Astrocyte (in vitro differentiated cells and primary cell): ENCODE results near the gene MYOM3. TPM values are rescaled to one million over a fixed set of nuclear protein-coding genes. Genes with fewer than 3 reads are reported as not detected.

Experiments
- DNase-seq: peaks from one replicate; pipeline ENCODE4 v3.0.0-alpha.2; 2010; ENCODE audit warnings: low read depth
- FAIRE-seq: peaks from 2 replicates; lab custom pipeline; 2011; peaks lifted over from hg19 to GRCh38; lab: Jason Lieb, UNC
- H2AFZ ChIP-seq: 2 replicates; pipeline ENCODE4 v1.6.0; 2012; ENCODE audit warnings: low read depth, low read length, inconsistent platforms
- H3K27ac ChIP-seq: 2 replicates; pipeline ENCODE4 v1.5.1; 2011; ENCODE audit warnings: low read depth, low read length, inconsistent platforms
- H3K27me3 ChIP-seq: 2 replicates; pipeline ENCODE4 v1.6.0; 2011; ENCODE audit warnings: low read length, inconsistent platforms; ENCODE audit not compliant: insufficient read depth
- H3K36me3 ChIP-seq: 2 replicates; pipeline ENCODE4 v1.5.1; 2011; ENCODE audit warnings: low read length, inconsistent platforms; ENCODE audit not compliant: insufficient read depth
- H3K4me1 ChIP-seq: 2 replicates; pipeline ENCODE4 v1.5.1; 2011; ENCODE audit warnings: low read length, inconsistent platforms; ENCODE audit not compliant: insufficient read depth
- H3K4me2 ChIP-seq: 2 replicates; pipeline ENCODE4 v1.6.0; 2012; ENCODE audit warnings: low read length, inconsistent platforms
- H3K4me3 ChIP-seq: 2 replicates; pipeline ENCODE4 v1.5.1; 2011; ENCODE audit warnings: low read depth, mild to moderate bottlenecking, low read length, inconsistent platforms; ENCODE audit not compliant: insufficient read depth
- H3K79me2 ChIP-seq: 2 replicates; pipeline ENCODE4 v1.6.0; 2012; ENCODE audit warnings: mild to moderate bottlenecking, low read length, inconsistent platforms; ENCODE audit not compliant: insufficient read depth
- H3K9ac ChIP-seq: 2 replicates; pipeline ENCODE4 v1.6.0; 2012; ENCODE audit warnings: mild to moderate bottlenecking, low read length, inconsistent platforms
- H3K9me3 ChIP-seq: 2 replicates; pipeline ENCODE4 v1.5.1; 2012; ENCODE audit warnings: low read depth, mild to moderate bottlenecking, low read length, inconsistent platforms; ENCODE audit not compliant: insufficient read depth
- H4K20me1 ChIP-seq: 2 replicates; pipeline ENCODE4 v1.6.0; 2012; ENCODE audit warnings: low read length, inconsistent platforms; ENCODE audit not compliant: insufficient read depth
- H3K27ac Mint-ChIP-seq: one replicate; pipeline ENCODE4 v1.8.0; 2021; ENCODE audit warnings: mild to moderate bottlenecking, mixed read lengths; ENCODE audit not compliant: unreplicated experiment
- H3K27me3 Mint-ChIP-seq: one replicate; pipeline ENCODE4 v1.8.0; 2021; ENCODE audit warnings: low read depth, mixed read lengths; ENCODE audit not compliant: unreplicated experiment
- H3K36me3 Mint-ChIP-seq: one replicate; pipeline ENCODE4 v1.8.0; 2021; ENCODE audit warnings: low read depth, mixed read lengths; ENCODE audit not compliant: unreplicated experiment
- H3K4me1 Mint-ChIP-seq: one replicate; pipeline ENCODE4 v1.8.0; 2021; ENCODE audit warnings: low read depth, mixed read lengths; ENCODE audit not compliant: unreplicated experiment
- H3K4me3 Mint-ChIP-seq: one replicate; pipeline ENCODE4 v1.8.0; 2021; ENCODE audit warnings: mild to moderate bottlenecking, moderate library complexity, mixed read lengths; ENCODE audit not compliant: unreplicated experiment
- H3K9me3 Mint-ChIP-seq: one replicate; pipeline ENCODE4 v1.8.0; 2021; ENCODE audit warnings: mild to moderate bottlenecking, mixed read lengths; ENCODE audit not compliant: unreplicated experiment
- EZH2 ChIP-seq: IDR thresholded peaks from 2 replicates; pipeline ENCODE4 v1.6.1; 2012; ENCODE audit warnings: mild to moderate bottlenecking, low read length, inconsistent platforms; ENCODE audit not compliant: insufficient read depth
- total RNA-seq: library from RNA; stranded (reverse); gene quantifications from 2 replicates; pipeline ENCODE4 v1.2.1, GENCODE V29; 2021
- TF ChIP-seq, protein P1 (sequence below): IDR thresholded peaks from 2 replicates; pipeline ENCODE4 v1.5.1; 2011; ENCODE audit warnings: low read depth, mild to moderate bottlenecking, inconsistent platforms, low read length, moderate library complexity; ENCODE audit not compliant: insufficient read depth

Gene MYOM3
- total RNA-seq, 1 donor from 2014 or later, result 1.0 TPM

DNA sequence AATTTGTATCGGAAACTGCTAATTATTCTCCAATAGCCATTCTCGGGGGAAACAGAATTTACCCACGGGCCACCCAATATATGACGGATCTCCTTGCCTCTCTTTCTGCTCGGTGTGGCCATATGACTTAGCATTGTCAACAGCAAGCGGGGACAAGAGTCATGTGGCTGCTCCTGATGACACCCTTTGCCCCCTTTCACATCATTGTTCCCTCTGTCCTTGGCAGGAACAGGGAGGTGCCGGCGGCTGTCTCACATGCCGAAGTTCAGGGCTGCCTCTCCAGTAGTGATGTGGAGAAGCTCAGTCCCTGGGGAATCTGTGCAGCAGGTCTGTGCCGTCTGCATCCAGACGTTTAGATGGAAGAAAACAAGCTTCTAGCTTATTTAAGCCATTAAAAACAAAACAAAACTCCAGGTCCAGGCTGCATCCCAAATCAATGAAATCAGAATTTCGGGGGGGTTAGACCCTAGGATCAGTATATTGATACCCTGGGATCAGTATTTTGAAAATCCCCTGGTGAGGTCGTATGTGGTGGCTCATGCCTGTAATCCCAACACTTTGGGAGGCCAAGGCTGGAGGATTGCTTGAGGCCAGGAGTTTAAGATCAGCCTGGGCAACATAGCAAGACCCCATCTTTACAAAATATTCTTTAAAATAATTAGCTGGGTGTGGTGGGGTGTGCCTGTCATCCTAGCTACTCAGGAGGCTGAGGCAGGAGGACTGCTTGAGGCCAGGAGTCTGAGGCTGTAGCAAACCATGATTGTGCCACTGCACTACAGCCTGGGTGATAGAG is 10.8 kb downstream of the MYOM3 start:
- Histone ChIP-seq H3K9ac (no peak overlapping the region), H3K4me3 (no peak overlapping the region), H3K36me3 (no peaks in the 10 kb centered on the region), H3K27me3 (peaks cover 2% of the 10 kb centered on the region), H3K79me2 (no peaks in the 10 kb centered on the region), H3K27ac (no peak overlapping the region), H4K20me1 (no peaks in the 10 kb centered on the region), H3K9me3 (no peaks in the 10 kb centered on the region), H3K4me1 (no peaks in the 10 kb centered on the region), H2AFZ (no peak overlapping the region), H3K4me2 (no peak overlapping the region)
- no peaks in the 10 kb centered on the region for H3K4me1 Mint-ChIP-seq
- H3K36me3 Mint-ChIP-seq, result no peaks in the 10 kb centered on the region
- FAIRE-seq (no peak), DNase-seq (no peak)
- no peak overlapping the region for H3K27ac Mint-ChIP-seq
- H3K4me3 Mint-ChIP-seq, result no peak overlapping the region
- peaks cover 21% of the 10 kb centered on the region for H3K27me3 Mint-ChIP-seq
- no peaks in the 10 kb centered on the region for H3K9me3 Mint-ChIP-seq
- TF ChIP-seq, protein P1, sequence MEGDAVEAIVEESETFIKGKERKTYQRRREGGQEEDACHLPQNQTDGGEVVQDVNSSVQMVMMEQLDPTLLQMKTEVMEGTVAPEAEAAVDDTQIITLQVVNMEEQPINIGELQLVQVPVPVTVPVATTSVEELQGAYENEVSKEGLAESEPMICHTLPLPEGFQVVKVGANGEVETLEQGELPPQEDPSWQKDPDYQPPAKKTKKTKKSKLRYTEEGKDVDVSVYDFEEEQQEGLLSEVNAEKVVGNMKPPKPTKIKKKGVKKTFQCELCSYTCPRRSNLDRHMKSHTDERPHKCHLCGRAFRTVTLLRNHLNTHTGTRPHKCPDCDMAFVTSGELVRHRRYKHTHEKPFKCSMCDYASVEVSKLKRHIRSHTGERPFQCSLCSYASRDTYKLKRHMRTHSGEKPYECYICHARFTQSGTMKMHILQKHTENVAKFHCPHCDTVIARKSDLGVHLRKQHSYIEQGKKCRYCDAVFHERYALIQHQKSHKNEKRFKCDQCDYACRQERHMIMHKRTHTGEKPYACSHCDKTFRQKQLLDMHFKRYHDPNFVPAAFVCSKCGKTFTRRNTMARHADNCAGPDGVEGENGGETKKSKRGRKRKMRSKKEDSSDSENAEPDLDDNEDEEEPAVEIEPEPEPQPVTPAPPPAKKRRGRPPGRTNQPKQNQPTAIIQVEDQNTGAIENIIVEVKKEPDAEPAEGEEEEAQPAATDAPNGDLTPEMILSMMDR, result no peak
- no peak for TF ChIP-seq EZH2

DNA sequence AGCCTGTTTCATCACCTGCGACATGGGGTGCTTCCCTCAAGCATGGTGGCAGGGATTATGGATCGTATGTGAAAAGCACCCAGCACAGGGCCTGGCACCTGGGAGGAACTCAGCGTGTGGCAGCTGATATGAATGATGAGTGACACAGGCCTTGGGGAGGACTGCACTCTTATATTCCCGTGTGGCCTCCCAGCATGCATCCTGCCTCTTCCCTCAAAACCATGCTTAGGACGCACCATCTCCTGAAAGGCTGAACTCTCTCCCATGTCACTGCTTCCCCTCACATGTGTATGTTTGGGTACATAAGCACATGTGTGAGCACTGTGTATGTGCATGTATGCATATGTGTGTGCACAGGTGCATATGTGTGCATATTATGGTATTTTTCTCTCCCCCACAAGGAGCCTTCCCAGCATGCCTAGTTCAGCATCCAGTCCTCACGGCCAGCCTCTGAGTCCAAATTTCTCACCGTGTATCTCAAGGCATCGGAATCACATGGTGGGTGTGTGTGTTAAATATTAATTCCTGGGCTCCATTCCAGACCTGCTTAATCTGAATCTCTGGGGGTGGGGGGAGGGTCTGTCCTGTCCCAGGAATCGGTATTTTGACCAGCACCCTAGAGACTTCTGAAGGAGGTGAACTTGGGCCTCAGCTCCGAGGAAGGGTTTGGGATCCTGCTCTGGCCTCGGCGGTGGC is 12.8 kb downstream of the MYOM3 start:
- H4K20me1 ChIP-seq, result no peaks in the 10 kb centered on the region
- no peaks in the 10 kb centered on the region for H3K36me3 ChIP-seq
- no peak overlapping the region for H3K4me2 ChIP-seq
- no peak for FAIRE-seq
- TF ChIP-seq EZH2, result no peak
- TF ChIP-seq, protein P1, result no peak
- no peaks in the 10 kb centered on the region for H3K4me1 Mint-ChIP-seq
- H3K36me3 Mint-ChIP-seq, result no peaks in the 10 kb centered on the region
- H3K9me3 ChIP-seq, result no peaks in the 10 kb centered on the region
- H3K27ac Mint-ChIP-seq, result no peak overlapping the region
- peaks cover 33% of the 10 kb centered on the region for H3K27me3 Mint-ChIP-seq
- H3K9me3 Mint-ChIP-seq, result no peaks in the 10 kb centered on the region
- peaks cover 6% of the 10 kb centered on the region for H3K27me3 ChIP-seq
- no peak overlapping the region for H3K27ac ChIP-seq
- no peak overlapping the region for H2AFZ ChIP-seq
- H3K79me2 ChIP-seq, result no peaks in the 10 kb centered on the region
- no peak overlapping the region for H3K9ac ChIP-seq
- H3K4me3 Mint-ChIP-seq, result no peak overlapping the region
- H3K4me3 ChIP-seq, result no peak overlapping the region
- DNase-seq, result no peak
- H3K4me1 ChIP-seq, result no peaks in the 10 kb centered on the region
